PC-3 (cell line): ENCODE data around the gene CRYGS.

Experiments used
- EZH2phosphoT487 ChIP-seq: fragments of 300-600 bp; sonication (generic); IDR thresholded peaks from 2 replicates; pipeline ENCODE4 v1.6.1; 2018; ENCODE audit warnings: mild to moderate bottlenecking, antibody characterized with exemption, low read length, borderline replicate concordance
- TF ChIP-seq, protein P1 (sequence below): fragments of 300-600 bp; sonication (generic); conservative IDR thresholded peaks from 2 replicates; pipeline ENCODE4 v1.5.1; 2017; ENCODE audit warnings: antibody characterized with exemption, low read depth, mild to moderate bottlenecking, low read length

DNA sequence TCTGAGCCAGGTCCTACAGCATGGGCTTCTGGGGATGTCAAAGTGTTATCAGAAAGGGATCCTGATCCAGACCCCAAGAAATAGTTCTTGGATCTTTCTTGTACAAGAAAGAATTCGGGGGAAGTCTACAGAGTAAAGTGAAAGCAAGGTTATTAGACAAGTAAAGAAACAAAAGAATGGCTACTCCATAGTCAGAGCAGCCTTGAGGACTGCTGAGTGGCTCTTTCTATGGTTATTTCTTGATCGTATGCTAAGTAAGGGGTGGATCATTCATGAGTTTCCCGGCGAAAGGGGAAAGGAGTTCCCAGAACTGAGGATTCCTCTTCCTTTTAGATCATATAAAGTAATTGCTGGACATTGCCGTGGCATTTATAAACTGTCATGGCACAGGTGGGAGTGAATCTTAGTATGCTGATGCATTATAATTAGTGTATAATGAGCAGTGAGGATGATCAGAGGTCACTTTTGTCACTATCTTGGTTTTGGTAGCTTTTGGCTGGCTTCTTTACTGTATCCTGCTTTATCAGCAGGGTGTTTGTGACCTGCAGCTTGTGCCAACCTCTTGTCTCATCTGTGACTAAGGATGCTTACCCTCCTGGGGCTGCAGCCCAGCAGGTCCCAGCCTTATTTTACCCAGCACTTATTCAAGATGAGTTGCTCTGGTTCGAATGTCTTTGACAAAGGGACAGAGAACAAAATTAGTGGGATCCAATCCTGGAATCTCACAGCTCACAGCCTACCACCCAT is 41.0 kb downstream of the CRYGS start:
- TF ChIP-seq, protein P1, sequence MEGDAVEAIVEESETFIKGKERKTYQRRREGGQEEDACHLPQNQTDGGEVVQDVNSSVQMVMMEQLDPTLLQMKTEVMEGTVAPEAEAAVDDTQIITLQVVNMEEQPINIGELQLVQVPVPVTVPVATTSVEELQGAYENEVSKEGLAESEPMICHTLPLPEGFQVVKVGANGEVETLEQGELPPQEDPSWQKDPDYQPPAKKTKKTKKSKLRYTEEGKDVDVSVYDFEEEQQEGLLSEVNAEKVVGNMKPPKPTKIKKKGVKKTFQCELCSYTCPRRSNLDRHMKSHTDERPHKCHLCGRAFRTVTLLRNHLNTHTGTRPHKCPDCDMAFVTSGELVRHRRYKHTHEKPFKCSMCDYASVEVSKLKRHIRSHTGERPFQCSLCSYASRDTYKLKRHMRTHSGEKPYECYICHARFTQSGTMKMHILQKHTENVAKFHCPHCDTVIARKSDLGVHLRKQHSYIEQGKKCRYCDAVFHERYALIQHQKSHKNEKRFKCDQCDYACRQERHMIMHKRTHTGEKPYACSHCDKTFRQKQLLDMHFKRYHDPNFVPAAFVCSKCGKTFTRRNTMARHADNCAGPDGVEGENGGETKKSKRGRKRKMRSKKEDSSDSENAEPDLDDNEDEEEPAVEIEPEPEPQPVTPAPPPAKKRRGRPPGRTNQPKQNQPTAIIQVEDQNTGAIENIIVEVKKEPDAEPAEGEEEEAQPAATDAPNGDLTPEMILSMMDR: no peak
- TF ChIP-seq EZH2phosphoT487: no peak
